GM12878 (cell line): ENCODE data around the gene KLHL7. TPM values are rescaled to one million over a fixed set of nuclear protein-coding genes. Genes with fewer than 3 reads are reported as not detected.

ENCODE experiments used
- ATAC-seq: fragments of 200-7000 bp; cut with Tn5 transposase; 3 replicates; pipeline ENCODE4 v1.9.1; 2020; ENCODE audit warnings: mild to moderate bottlenecking, moderate library complexity
- BruUV-seq: library from RNA; stranded (reverse); fragments of 400-500 nt; replicated peaks from 2 replicates; lab custom pipeline; 2021; lab: Mats Ljungman, UMichigan
- CTCF ChIA-PET: fragments of 300-600 bp; sonication (Branson Sonifier 250); formaldehyde crosslinking; extraction: SDS; loops from one replicate; lab custom pipeline; 2021; ENCODE audit warnings: inconsistent platforms; lab: Yijun Ruan, JAX
- POLR2A ChIA-PET: fragments of 350-600 bp; formaldehyde crosslinking; extraction: SDS; loops from one replicate; lab custom pipeline; 2021; ENCODE audit warnings: inconsistent platforms; lab: Charles Lee
- RAD21 ChIA-PET: fragments of 300-600 bp; sonication (Branson Sonifier 250); formaldehyde crosslinking; loops from one replicate; lab custom pipeline; 2023; ENCODE audit warnings: antibody characterized with exemption; ENCODE audit not compliant: unreplicated experiment; lab: Charles Lee
- SMC1A ChIA-PET: fragments of 300-600 bp; sonication (Branson Sonifier 250); formaldehyde crosslinking; loops from one replicate; lab custom pipeline; 2023; ENCODE audit not compliant: unreplicated experiment, uncharacterized antibody; lab: Charles Lee
- DNase-seq: peaks from one replicate; pipeline ENCODE4 v3.0.0-alpha.2; 2011; ENCODE audit warnings: low read depth, low spot score
- FAIRE-seq: peaks from 3 replicates; lab custom pipeline; 2011; peaks lifted over from hg19 to GRCh38; lab: Jason Lieb, UNC
- H2AFZ ChIP-seq: 2 replicates; pipeline ENCODE4 v1.6.0; 2011; ENCODE audit warnings: low read depth, low read length, control low read depth; ENCODE audit not compliant: control insufficient read depth
- H3K27ac ChIP-seq: 2 replicates; pipeline ENCODE4 v1.5.1; 2011; ENCODE audit warnings: control low read depth; ENCODE audit not compliant: control insufficient read depth, insufficient read depth
- H3K27me3 ChIP-seq, 2 experiments: replicated peaks in 1 of 2; 2 replicates each; pipeline versions ENCODE4 v1.6.0 to v1.6.1; 2011; ENCODE audit warnings: low read length in 1 of 2; ENCODE audit not compliant: control insufficient read depth in 2 of 2, insufficient read depth in 2 of 2
- H3K36me3 ChIP-seq, 2 experiments: 2 replicates each; pipeline ENCODE4 v1.5.1; 2011; ENCODE audit warnings: low read length in 1 of 2; ENCODE audit not compliant: control insufficient read depth in 2 of 2, insufficient read depth in 2 of 2
- H3K4me1 ChIP-seq: 2 replicates; pipeline ENCODE4 v1.6.1; 2011; ENCODE audit warnings: mild to moderate bottlenecking, low read length, moderate library complexity, mixed read lengths; ENCODE audit not compliant: control insufficient read depth, insufficient read depth
- H3K4me2 ChIP-seq: 2 replicates; pipeline ENCODE4 v1.6.0; 2011; ENCODE audit warnings: control low read depth; ENCODE audit not compliant: control insufficient read depth, insufficient read depth
- H3K4me3 ChIP-seq: fragments of 200-600 bp; sonication (generic); 2 replicates; pipeline ENCODE4 v1.5.1; 2016
- H3K79me2 ChIP-seq: 2 replicates; pipeline ENCODE4 v1.6.0; 2011; ENCODE audit warnings: low read length; ENCODE audit not compliant: control insufficient read depth, insufficient read depth
- H3K9ac ChIP-seq: 2 replicates; pipeline ENCODE4 v1.8.0; 2011; ENCODE audit warnings: low read length, control low read depth, mixed read lengths; ENCODE audit not compliant: control insufficient read depth, insufficient read depth
- H3K9me3 ChIP-seq: replicated peaks from 3 replicates; pipeline ENCODE4 v1.5.1; 2011; ENCODE audit warnings: mild to moderate bottlenecking, low read length; ENCODE audit not compliant: control insufficient read depth, insufficient read depth
- H4K20me1 ChIP-seq: 2 replicates; pipeline ENCODE4 v1.6.0; 2011; ENCODE audit not compliant: control insufficient read depth, insufficient read depth
- CHD1 ChIP-seq: IDR thresholded peaks from 2 replicates; pipeline ENCODE4 v1.6.1; 2012; ENCODE audit warnings: low read depth, low read length, improper control_type of control experiment
- HDGF ChIP-seq: fragments of 450-650 bp; IDR thresholded peaks from 2 replicates; pipeline ENCODE4 v1.6.1; 2016; ENCODE audit warnings: antibody characterized with exemption
- MYB ChIP-seq: fragments of 150-350 bp; IDR thresholded peaks from 2 replicates; pipeline ENCODE4 v1.6.1; 2014; ENCODE audit warnings: mild to moderate bottlenecking, low read depth, low read length, borderline replicate concordance
- NRF1 ChIP-seq: conservative IDR thresholded peaks from 2 replicates; pipeline ENCODE4 v1.6.1; 2011; ENCODE audit warnings: mild to moderate bottlenecking, low read depth, low read length, improper control_type of control experiment
- POLR2A ChIP-seq: IDR thresholded peaks from 2 replicates; pipeline ENCODE4 v1.6.1; 2011; ENCODE audit warnings: low read depth, mild to moderate bottlenecking, low read length
- RB1 ChIP-seq: fragments of 450-650 bp; formaldehyde crosslinking; IDR thresholded peaks from 2 replicates; pipeline ENCODE4 v1.6.1; 2017; ENCODE audit warnings: mild to moderate bottlenecking, borderline replicate concordance
- SIX5 ChIP-seq: IDR thresholded peaks from 2 replicates; pipeline ENCODE4 v1.6.1; 2011; ENCODE audit warnings: mild to moderate bottlenecking, low read depth, low read length, moderate library complexity; ENCODE audit not compliant: severe bottlenecking
- SMC3 ChIP-seq: IDR thresholded peaks from 2 replicates; pipeline ENCODE4 v1.6.1; 2011; ENCODE audit warnings: low read length, improper control_type of control experiment, borderline replicate concordance
- SUZ12 ChIP-seq: fragments of 200-600 bp; sonication (generic); IDR thresholded peaks from one replicate; pipeline ENCODE4 v1.6.1; 2018; ENCODE audit warnings: antibody characterized with exemption, mild to moderate bottlenecking; ENCODE audit not compliant: unreplicated experiment
- YBX1 ChIP-seq: fragments of 450-650 bp; IDR thresholded peaks from 2 replicates; pipeline ENCODE4 v1.6.1; 2016; ENCODE audit warnings: antibody characterized with exemption
- ZNF24 ChIP-seq: fragments of 450-650 bp; IDR thresholded peaks from 2 replicates; pipeline ENCODE4 v1.6.1; 2017; ENCODE audit warnings: antibody characterized with exemption, mild to moderate bottlenecking
- ZNF384 ChIP-seq: IDR thresholded peaks from 2 replicates; pipeline ENCODE4 v1.6.1; 2012; ENCODE audit warnings: low read depth, mild to moderate bottlenecking, low read length, improper control_type of control experiment, borderline replicate concordance
- WGBS: methylation state at CpG from one replicate; pipeline ENCODE4 v1.1.6; 2016; ENCODE audit warnings: low lambda C conversion rate; ENCODE audit not compliant: insufficient replicate concordance, insufficient coverage; ENCODE audit errors: missing lambda C conversion rate; 5-methylcytosine and 5-hydroxymethylcytosine counted together
- in situ Hi-C: fragments of 300-500 bp; cut with MboI; formaldehyde crosslinking; loops from 9 replicates; pipeline ENCODE4 v1.14.3; 2018; ENCODE audit warnings: mixed read lengths
- intact Hi-C: fragments of 100-400 bp; cut with micrococcal nuclease; formaldehyde crosslinking; loops from one replicate; pipeline ENCODE4 v1.14.2; 2022; ENCODE audit not compliant: unreplicated experiment
- polyA plus RNA-seq, 11 experiments: library from polyadenylated mRNA; depleted of rRNA in 4 of 11; unstranded in 6 of 11; stranded (reverse) in 5 of 11; fragments of >200 nt; fragmentation: Nextera tagmentation in 4 of 11; fragmentation: Illumina TruSeq in 1 of 11; extraction: Ambion mirVana in 4 of 11; extraction: Trizol in 1 of 11; gene quantifications; 1 replicate in 1 of 11; 2 replicates in 10 of 11; pipeline versions ENCODE4 v1.2.1 to v1.2.3, GENCODE V29; 2011 to 2016; ENCODE audit warnings: inconsistent platforms in 2 of 11, missing spikeins in 2 of 11, low read depth in 1 of 11
- total RNA-seq, 4 experiments: library from RNA; depleted of rRNA in 3 of 4; stranded (reverse); fragments of >200 nt in 3 of 4; fragmentation: Illumina TruSeq in 1 of 4; extraction: Trizol in 1 of 4; gene quantifications; 2 replicates each; pipeline versions ENCODE4 v1.2.1 to v1.2.3, GENCODE V29; 2013 to 2021
- TF ChIP-seq, protein P1 (sequence below): fragments of 450-650 bp; IDR thresholded peaks from 2 replicates; pipeline ENCODE4 v1.6.1; 2018; ENCODE audit warnings: borderline replicate concordance, mild to moderate bottlenecking; ENCODE audit not compliant: partially characterized antibody
- TF ChIP-seq, protein P2 (sequence below): fragments of 450-650 bp; IDR thresholded peaks from 2 replicates; pipeline ENCODE4 v1.6.1; 2017; ENCODE audit warnings: mild to moderate bottlenecking, low read depth, inconsistent platforms; ENCODE audit not compliant: poor library complexity, severe bottlenecking

Gene KLHL7
- total and polyA plus RNA-seq, 10 of the 15 experiments (the other 5 are each of a cell fraction or from before 2014, with no cell fraction given), result 6.4 to 38.7 (median 20.9) TPM

DNA sequence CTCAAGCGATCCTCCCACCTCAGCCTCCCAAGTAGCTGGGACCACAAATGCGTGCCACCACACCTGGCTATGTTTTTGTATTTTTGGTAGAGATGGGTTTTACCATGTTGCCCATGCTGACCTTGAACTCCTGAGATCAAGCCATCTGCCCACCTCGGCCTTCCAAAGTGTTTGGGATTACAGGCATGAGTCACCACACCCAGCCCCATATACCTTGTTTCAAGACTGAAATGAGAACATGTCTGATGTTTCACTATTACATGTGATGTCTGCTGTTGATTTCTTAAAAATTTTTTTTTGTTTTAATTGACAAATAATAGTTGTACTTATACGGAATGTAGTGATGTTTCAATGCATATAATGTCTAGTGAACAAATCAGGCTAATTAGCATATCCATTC is 14.5 kb downstream of the KLHL7 start:
- in situ Hi-C loops, result no loop called here
- no peaks in the 10 kb centered on the region for H4K20me1 ChIP-seq
- TF ChIP-seq MYB, result no peak
- TF ChIP-seq, protein P1, sequence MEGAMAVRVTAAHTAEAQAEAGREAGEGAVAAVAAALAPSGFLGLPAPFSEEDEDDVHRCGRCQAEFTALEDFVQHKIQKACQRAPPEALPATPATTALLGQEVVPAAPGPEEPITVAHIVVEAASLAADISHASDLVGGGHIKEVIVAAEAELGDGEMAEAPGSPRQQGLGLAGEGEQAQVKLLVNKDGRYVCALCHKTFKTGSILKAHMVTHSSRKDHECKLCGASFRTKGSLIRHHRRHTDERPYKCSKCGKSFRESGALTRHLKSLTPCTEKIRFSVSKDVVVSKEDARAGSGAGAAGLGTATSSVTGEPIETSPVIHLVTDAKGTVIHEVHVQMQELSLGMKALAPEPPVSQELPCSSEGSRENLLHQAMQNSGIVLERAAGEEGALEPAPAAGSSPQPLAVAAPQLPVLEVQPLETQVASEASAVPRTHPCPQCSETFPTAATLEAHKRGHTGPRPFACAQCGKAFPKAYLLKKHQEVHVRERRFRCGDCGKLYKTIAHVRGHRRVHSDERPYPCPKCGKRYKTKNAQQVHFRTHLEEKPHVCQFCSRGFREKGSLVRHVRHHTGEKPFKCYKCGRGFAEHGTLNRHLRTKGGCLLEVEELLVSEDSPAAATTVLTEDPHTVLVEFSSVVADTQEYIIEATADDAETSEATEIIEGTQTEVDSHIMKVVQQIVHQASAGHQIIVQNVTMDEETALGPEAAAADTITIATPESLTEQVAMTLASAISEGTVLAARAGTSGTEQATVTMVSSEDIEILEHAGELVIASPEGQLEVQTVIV, result no peak
- no peak for TF ChIP-seq HDGF
- TF ChIP-seq, all 136 proteins: peak for 0
- Histone ChIP-seq H3K9me3 (no peaks in the 10 kb centered on the region), H3K36me3 (no peaks in the 10 kb centered on the region), H3K4me3 (no peak overlapping the region), H3K4me1 (no peaks in the 10 kb centered on the region), H3K4me2 (no peak overlapping the region), H3K27me3 (no peaks in the 10 kb centered on the region), H3K9ac (no peak overlapping the region), H3K79me2 (no peaks in the 10 kb centered on the region), H3K27ac (no peak overlapping the region), H2AFZ (no peak overlapping the region)
- DNase-seq, result no peak
- POLR2A ChIA-PET, result interaction anchor here (0.6 to 1.3 kb wide), 2 partner anchors 9 to 14 kb away, joined by 3 to 4 read pairs; no protein-coding TSS in a partner anchor
- FAIRE-seq, result no peak
- RAD21 ChIA-PET, result no interaction called here
- CTCF ChIA-PET, result no interaction called here
- no TSS peak for BruUV-seq
- WGBS, result 75% methylated on average over 4 of the region's 4 CpGs
- intact Hi-C loops, result no loop called here
- SMC1A ChIA-PET, result no interaction called here
- no peak for ATAC-seq

DNA sequence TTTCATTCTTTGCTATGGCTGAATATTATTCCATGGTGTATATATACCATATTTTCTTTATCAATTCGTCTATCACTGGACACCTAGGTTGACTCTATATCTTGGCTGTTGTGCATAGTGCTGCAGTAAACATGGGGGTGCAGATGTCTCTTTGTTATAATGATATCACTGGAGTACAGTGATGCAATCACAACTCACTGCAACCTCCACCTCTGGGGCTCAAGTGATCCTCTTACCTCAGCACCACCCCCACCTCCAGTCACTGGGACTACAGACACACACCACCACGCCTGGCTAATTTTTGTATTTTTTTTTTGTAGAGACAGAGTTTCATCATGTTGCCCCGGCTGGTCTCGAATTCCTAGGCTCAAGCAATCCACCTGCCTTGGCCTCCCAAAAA is 15.6 kb downstream of the KLHL7 start:
- ATAC-seq (no peak), DNase-seq (no peak), FAIRE-seq (no peak)
- no peaks in the 10 kb centered on the region for H3K4me1 ChIP-seq
- no peaks in the 10 kb centered on the region for H3K79me2 ChIP-seq
- no peak overlapping the region for H3K4me2 ChIP-seq
- ChIA-PET RAD21 (no interaction called here), POLR2A (interaction anchor here (1.3 kb wide), 1 partner anchor 15 kb away, joined by 4 read pairs; no protein-coding TSS in a partner anchor), SMC1A (no interaction called here), CTCF (interaction anchor here (0.6 to 0.7 kb wide), 2 partner anchors 36 to 129 kb away, joined by 3 to 4 read pairs; no protein-coding TSS in a partner anchor)
- no peaks in the 10 kb centered on the region; a peak in 1 of 4 replicates for H3K36me3 ChIP-seq
- H3K27me3 ChIP-seq, result no peaks in the 10 kb centered on the region
- no peaks in the 10 kb centered on the region for H4K20me1 ChIP-seq
- H3K27ac ChIP-seq, result no peak overlapping the region
- H2AFZ ChIP-seq, result no peak overlapping the region
- in situ Hi-C loops (no loop called here), intact Hi-C loops (no loop called here)
- no peak overlapping the region for H3K4me3 ChIP-seq
- no TSS peak for BruUV-seq
- no peaks in the 10 kb centered on the region for H3K9me3 ChIP-seq
- H3K9ac ChIP-seq, result no peak overlapping the region
- 73% methylated on average over 4 of the region's 4 CpGs for WGBS
- TF ChIP-seq MYB (no peak), RB1 (no peak), ZNF24 (no peak), SUZ12 (no peak), POLR2A (no peak), NRF1 (no peak), CHD1 (no peak), SIX5 (no peak), YBX1 (no peak), ZNF384 (no peak), SMC3 (no peak)
- TF ChIP-seq, protein P2, sequence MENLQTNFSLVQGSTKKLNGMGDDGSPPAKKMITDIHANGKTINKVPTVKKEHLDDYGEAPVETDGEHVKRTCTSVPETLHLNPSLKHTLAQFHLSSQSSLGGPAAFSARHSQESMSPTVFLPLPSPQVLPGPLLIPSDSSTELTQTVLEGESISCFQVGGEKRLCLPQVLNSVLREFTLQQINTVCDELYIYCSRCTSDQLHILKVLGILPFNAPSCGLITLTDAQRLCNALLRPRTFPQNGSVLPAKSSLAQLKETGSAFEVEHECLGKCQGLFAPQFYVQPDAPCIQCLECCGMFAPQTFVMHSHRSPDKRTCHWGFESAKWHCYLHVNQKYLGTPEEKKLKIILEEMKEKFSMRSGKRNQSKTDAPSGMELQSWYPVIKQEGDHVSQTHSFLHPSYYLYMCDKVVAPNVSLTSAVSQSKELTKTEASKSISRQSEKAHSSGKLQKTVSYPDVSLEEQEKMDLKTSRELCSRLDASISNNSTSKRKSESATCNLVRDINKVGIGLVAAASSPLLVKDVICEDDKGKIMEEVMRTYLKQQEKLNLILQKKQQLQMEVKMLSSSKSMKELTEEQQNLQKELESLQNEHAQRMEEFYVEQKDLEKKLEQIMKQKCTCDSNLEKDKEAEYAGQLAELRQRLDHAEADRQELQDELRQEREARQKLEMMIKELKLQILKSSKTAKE, result no peak
